Kidney (tissue), 14 donors: Measurements from ENCODE around the gene FARS2. TPM values are rescaled to one million over a fixed set of nuclear protein-coding genes. Genes with fewer than 3 reads are reported as not detected.
"Not testable (repeated sequence)": the region's sequence is repeated elsewhere in the genome, so short reads cannot be mapped to it uniquely, and the experiment has no call there.

Source experiments
- DNase-seq, 5 donors: peaks; one replicate each; pipeline ENCODE4 v3.0.0-alpha.2; 2013 to 2020
- FAIRE-seq: peaks from 2 replicates; lab custom pipeline; 2012; peaks lifted over from hg19 to GRCh38; lab: Jason Lieb, UNC
- H3K27ac ChIP-seq, 2 donors: one replicate each; pipeline ENCODE4 v1.7.0; 2013; ENCODE audit warnings: low read depth in 2 of 2, low read length in 2 of 2, inconsistent platforms in 1 of 2
- H3K27me3 ChIP-seq: one replicate; pipeline ENCODE4 v1.7.1; 2013; ENCODE audit warnings: low read length, inconsistent platforms; ENCODE audit not compliant: control insufficient read depth, insufficient read depth
- H3K36me3 ChIP-seq, 3 donors: one replicate each; pipeline versions ENCODE4 v1.7.0 to v1.7.1; 2013; ENCODE audit warnings: low read length in 3 of 3, control low read depth in 1 of 3, inconsistent platforms in 1 of 3; ENCODE audit not compliant: insufficient read depth in 3 of 3, control insufficient read depth in 2 of 3
- H3K4me1 ChIP-seq, 3 donors: one replicate each; pipeline versions ENCODE4 v1.7.0 to v1.7.1; 2013; ENCODE audit warnings: low read length in 3 of 3, inconsistent platforms in 1 of 3, low read depth in 1 of 3; ENCODE audit not compliant: control insufficient read depth in 2 of 3, insufficient read depth in 2 of 3
- H3K4me3 ChIP-seq, 3 donors: one replicate each; pipeline versions ENCODE4 v1.7.0 to v1.8.1; 2013; ENCODE audit warnings: low read length in 3 of 3, control low read depth in 1 of 3, inconsistent platforms in 1 of 3
- H3K9ac ChIP-seq, 3 donors: one replicate each; pipeline versions ENCODE4 v1.7.0 to v1.7.1; 2013; ENCODE audit warnings: low read length in 3 of 3, control low read depth in 1 of 3, inconsistent platforms in 1 of 3
- H3K9me3 ChIP-seq, 3 donors: one replicate each; pipeline versions ENCODE4 v1.7.0 to v1.7.1; 2013; ENCODE audit warnings: low read length in 3 of 3, control low read depth in 1 of 3, inconsistent platforms in 1 of 3; ENCODE audit not compliant: control insufficient read depth in 2 of 3, insufficient read depth in 1 of 3
- intact Hi-C: fragments of 100-400 bp; cut with DNase I; formaldehyde crosslinking; loops from one replicate; pipeline ENCODE4 v1.11.1; 2022
- polyA plus RNA-seq: library from polyadenylated mRNA; stranded (reverse); fragments of 350-450 nt; fragmentation: Illumina TruSeq; extraction: RNeasy Lipid Tissue Mini Kit (QIAGEN cat#74804); gene quantifications from one replicate; pipeline ENCODE4 v1.2.3, GENCODE V29; 2014; ENCODE audit warnings: low read depth, low replicate concordance; ENCODE audit not compliant: insufficient read depth
- total RNA-seq: library from RNA; stranded (reverse); fragmentation: NEBNext Ultra II Directional; extraction: Animal tissue kit (Norgen Biotek cat#: 25700); gene quantifications from one replicate; pipeline ENCODE4 v1.2.1, GENCODE V29; 2021
- TF ChIP-seq, protein P1 (sequence below): IDR thresholded peaks from 3 replicates; pipeline ENCODE4 v1.5.1; 2012; ENCODE audit warnings: mild to moderate bottlenecking, moderate library complexity, borderline replicate concordance; ENCODE audit not compliant: insufficient read depth; ENCODE audit errors: extremely low read depth
- donor health status: control.
- donor health status: control.
- donor health status: control.
- donor health status: control.
- donor health status: control.
- donor health status: DM: yes; HTN: yes; CAD: no.
- donor health status: Normal renal cell carcinoma (clear cell type).

The FARS2 gene
- total and polyA plus RNA-seq, 2 donors from 2014 or later, result 22.1 to 24.8 TPM

DNA sequence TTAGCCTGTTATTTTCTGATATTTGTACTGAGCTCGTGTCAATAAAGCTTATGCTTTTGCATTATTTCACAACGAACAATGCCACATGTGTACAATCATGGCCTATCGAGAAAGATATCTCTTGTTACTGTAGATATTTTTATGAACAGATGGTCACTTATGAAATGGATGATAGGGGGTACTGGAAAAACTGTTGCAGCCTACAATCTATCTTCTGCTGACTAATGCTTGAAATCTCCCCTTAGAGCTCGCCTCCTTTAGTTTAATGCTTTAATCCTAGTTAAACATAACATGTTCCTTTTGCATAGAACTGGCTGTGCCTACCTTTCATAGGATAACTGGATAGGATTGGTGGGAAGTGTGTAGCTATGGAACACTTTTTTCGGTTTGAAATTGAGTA lies 296.2 kb downstream of the FARS2 start:
- H3K4me3 ChIP-seq, result no peak overlapping the region
- H3K4me1 ChIP-seq, result no peaks in the 10 kb centered on the region
- H3K9me3 ChIP-seq, result no peaks in the 10 kb centered on the region
- no peaks in the 10 kb centered on the region for H3K36me3 ChIP-seq
- DNase-seq, result no peak
- no peaks in the 10 kb centered on the region for H3K27me3 ChIP-seq
- TF ChIP-seq, protein P1, sequence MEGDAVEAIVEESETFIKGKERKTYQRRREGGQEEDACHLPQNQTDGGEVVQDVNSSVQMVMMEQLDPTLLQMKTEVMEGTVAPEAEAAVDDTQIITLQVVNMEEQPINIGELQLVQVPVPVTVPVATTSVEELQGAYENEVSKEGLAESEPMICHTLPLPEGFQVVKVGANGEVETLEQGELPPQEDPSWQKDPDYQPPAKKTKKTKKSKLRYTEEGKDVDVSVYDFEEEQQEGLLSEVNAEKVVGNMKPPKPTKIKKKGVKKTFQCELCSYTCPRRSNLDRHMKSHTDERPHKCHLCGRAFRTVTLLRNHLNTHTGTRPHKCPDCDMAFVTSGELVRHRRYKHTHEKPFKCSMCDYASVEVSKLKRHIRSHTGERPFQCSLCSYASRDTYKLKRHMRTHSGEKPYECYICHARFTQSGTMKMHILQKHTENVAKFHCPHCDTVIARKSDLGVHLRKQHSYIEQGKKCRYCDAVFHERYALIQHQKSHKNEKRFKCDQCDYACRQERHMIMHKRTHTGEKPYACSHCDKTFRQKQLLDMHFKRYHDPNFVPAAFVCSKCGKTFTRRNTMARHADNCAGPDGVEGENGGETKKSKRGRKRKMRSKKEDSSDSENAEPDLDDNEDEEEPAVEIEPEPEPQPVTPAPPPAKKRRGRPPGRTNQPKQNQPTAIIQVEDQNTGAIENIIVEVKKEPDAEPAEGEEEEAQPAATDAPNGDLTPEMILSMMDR, result no peak
- no peak overlapping the region for H3K27ac ChIP-seq
- no peak overlapping the region for H3K9ac ChIP-seq
- intact Hi-C loops, result no loop called here
- no peak for FAIRE-seq

DNA sequence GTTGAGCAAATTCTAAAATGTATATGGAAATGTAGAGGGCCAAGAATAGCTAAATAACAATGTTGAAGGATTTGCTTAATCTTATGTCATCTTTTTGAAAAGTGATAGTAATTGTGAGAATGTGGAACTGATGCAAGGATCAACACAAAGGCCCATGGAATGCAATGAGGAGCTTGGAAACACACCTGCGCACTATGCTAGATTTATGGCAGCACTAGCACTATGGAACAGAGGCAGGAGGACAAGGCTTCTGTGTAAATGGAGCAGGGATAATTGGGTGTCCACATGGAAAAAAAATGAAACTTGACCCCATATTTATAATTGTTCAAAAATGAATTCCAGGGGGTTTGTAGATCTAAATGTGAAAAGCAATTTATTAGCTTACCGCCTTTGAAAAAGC lies 298.3 kb downstream of the FARS2 start:
- no peak for FAIRE-seq
- TF ChIP-seq, protein P1, result no peak

DNA sequence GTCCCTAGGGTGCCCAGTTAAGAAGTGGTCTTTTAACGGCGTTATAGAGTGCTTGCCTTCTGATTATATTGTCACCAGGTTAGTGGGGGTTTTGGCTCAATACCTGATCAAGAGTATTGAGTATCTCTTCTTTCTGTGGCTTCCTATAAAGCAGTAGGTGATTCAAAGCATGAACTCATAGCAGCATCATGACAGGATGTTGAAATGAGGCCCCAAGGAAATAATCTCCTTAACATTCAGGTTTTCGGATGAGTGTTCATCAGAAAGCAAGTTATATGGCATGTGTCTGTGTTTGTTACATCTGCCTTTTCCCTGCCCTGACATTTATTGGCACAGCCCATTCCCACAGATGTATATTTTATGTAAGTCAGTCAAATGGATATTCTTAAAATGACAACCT lies 301.0 kb downstream of the FARS2 start:
- no peaks in the 10 kb centered on the region for H3K4me1 ChIP-seq
- intact Hi-C loops, result no loop called here
- no peaks in the 10 kb centered on the region for H3K27me3 ChIP-seq
- H3K27ac ChIP-seq, result no peak overlapping the region
- H3K9ac ChIP-seq, result no peak overlapping the region
- DNase-seq (no peak), FAIRE-seq (no peak)
- H3K9me3 ChIP-seq, result no peaks in the 10 kb centered on the region
- TF ChIP-seq, protein P1, result no peak
- H3K36me3 ChIP-seq, result no peaks in the 10 kb centered on the region
- H3K4me3 ChIP-seq, result no peak overlapping the region

More for the DNA sequence above, 298.3 kb downstream of the FARS2 start:
- Histone ChIP-seq H3K9me3 (no peaks in the 10 kb centered on the region), H3K27ac (no peak overlapping the region), H3K36me3 (no peaks in the 10 kb centered on the region), H3K9ac (no peak overlapping the region), H3K4me1 (no peaks in the 10 kb centered on the region), H3K4me3 (no peak overlapping the region), H3K27me3 (no peaks in the 10 kb centered on the region)
- no peak for DNase-seq
- intact Hi-C loops, result no loop called here

DNA sequence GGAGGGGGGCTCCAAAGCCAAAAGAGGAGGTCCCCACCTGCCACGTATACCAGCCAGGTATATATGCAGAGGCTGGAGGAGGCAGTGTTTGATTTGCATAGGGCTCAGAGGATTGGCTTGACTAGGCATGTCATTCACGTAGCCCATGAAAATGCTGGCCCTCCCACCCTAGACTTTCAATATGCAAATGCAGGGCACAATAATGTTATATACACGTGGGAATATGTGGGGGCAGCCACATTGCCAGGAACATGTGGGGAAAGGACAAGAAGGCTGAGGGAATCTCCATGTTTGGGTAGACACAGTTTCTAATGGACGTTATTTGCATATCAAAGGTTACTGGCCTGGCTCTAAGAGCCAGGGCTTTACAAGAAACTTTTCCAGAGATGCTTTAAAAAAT lies 301.8 kb downstream of the FARS2 start:
- DNase-seq, result no peak
- intact Hi-C loops, result no loop called here
- Histone ChIP-seq H3K27me3 (no peaks in the 10 kb centered on the region), H3K9me3 (no peaks in the 10 kb centered on the region), H3K4me3 (no peak overlapping the region), H3K4me1 (no peaks in the 10 kb centered on the region), H3K9ac (no peak overlapping the region), H3K36me3 (no peaks in the 10 kb centered on the region), H3K27ac (no peak overlapping the region)
- no peak for FAIRE-seq
- TF ChIP-seq, protein P1, result no peak

DNA sequence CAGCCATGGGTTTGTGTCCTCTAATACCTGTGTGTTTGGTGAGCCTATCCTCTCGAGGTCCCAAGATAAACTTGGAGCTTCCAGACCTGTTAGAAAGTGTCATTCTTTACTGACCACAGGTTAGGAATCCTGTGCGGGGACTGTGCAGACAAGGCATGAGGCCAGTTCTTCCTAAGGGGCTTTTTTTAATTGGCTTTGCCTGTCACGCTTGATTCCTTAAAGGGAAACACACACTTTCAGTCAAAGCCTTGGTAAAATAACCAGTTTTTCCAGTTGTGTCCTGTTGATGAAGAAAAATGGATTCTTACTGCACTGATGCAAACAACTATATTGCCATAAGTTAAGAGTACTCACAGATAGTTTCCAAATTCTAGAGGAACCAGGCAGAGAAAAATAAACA lies 303.4 kb downstream of the FARS2 start:
- H3K9me3 ChIP-seq, H3K27me3 ChIP-seq, H3K4me3 ChIP-seq, FAIRE-seq, H3K36me3 ChIP-seq, intact Hi-C loops, H3K27ac ChIP-seq, H3K9ac ChIP-seq, H3K4me1 ChIP-seq: not testable (repeated sequence)
- DNase-seq, result peak in 1 of 5 donors; percentile 29
